Inflammatory macrophage treated with lipopolysaccharide for 1 hour (primary cell): ENCODE data around the gene IL16.

Source experiments
- DNase-seq, 2 donors: peaks; one replicate each; pipeline ENCODE4 v3.0.0-alpha.2; 2020 to 2022

Gene IL16

GRCh38 chr15:81278306-81279029, 81.8 kb downstream of the IL16 start:
- no peak for DNase-seq

- DNase-seq = no peak
Observed at GRCh38 chr15:81279621-81280485, 83.2 kb downstream of the IL16 start.

- no peak for DNase-seq
Observed at GRCh38 chr15:81280696-81281455, 84.2 kb downstream of the IL16 start.

- DNase-seq = no peak
Observed at GRCh38 chr15:81281456-81281735, 84.7 kb downstream of the IL16 start.

GRCh38 chr15:81281766-81282605, 85.3 kb downstream of the IL16 start:
- DNase-seq = peak in 1 of 2 donors; percentile 58

GRCh38 chr15:81282606-81282895, 85.9 kb downstream of the IL16 start:
- no peak for DNase-seq

GRCh38 chr15:81282911-81283310, 86.2 kb downstream of the IL16 start:
- DNase-seq = no peak

GRCh38 chr15:81284256-81285031, 87.8 kb downstream of the IL16 start:
- peak; percentile 38 to 57 for DNase-seq

- DNase-seq = no peak
Observed at GRCh38 chr15:81285461-81285860, 88.8 kb downstream of the IL16 start.

GRCh38 chr15:81286621-81287121, 90.0 kb downstream of the IL16 start:
- DNase-seq = peak; percentile 77 to 87

- DNase-seq = no peak
Observed at GRCh38 chr15:81288040-81288439, 91.4 kb downstream of the IL16 start.

GRCh38 chr15:81288616-81289015, 91.9 kb downstream of the IL16 start:
- DNase-seq = no peak

- DNase-seq = no peak
Observed at GRCh38 chr15:81289910-81290309, 93.2 kb downstream of the IL16 start.

- no peak for DNase-seq
Observed at GRCh38 chr15:81291916-81292522, 95.3 kb downstream of the IL16 start.

- no peak for DNase-seq
Observed at GRCh38 chr15:81292523-81293001, 95.9 kb downstream of the IL16 start.

- peak; percentile 58 to 87 for DNase-seq
Observed at GRCh38 chr15:81293728-81294515, 97.2 kb downstream of the IL16 start.

- peak; percentile 48 to 70 for DNase-seq
Observed at GRCh38 chr15:81294516-81294880, 97.8 kb downstream of the IL16 start.

- DNase-seq = peak in 1 of 2 donors; percentile 31
Observed at GRCh38 chr15:81295486-81296121, 98.9 kb downstream of the IL16 start.

- DNase-seq = no peak
Observed at GRCh38 chr15:81296186-81296585, 99.5 kb downstream of the IL16 start.

- DNase-seq = peak; percentile 80 to 85
Observed at GRCh38 chr15:81296673-81297072, 100.0 kb downstream of the IL16 start.
